BJ (cell line): ENCODE data around the gene TSEN34. TPM values are rescaled to one million over a fixed set of nuclear protein-coding genes. Genes with fewer than 3 reads are reported as not detected.
"Not testable (repeated sequence)": the region's sequence is repeated elsewhere in the genome, so short reads cannot be mapped to it uniquely, and the experiment has no call there.

Experiments used
- CTCF ChIA-PET: fragments of 350-600 bp; formaldehyde crosslinking; extraction: SDS; loops from one replicate; lab custom pipeline; 2021; ENCODE audit warnings: antibody characterized with exemption, inconsistent platforms; lab: Yijun Ruan, JAX
- POLR2A ChIA-PET: fragments of 300-600 bp; sonication (Branson Sonifier 250); formaldehyde crosslinking; extraction: SDS; loops from one replicate; lab custom pipeline; 2021; ENCODE audit warnings: antibody characterized with exemption; lab: Charles Lee
- DNase-seq: peaks from one replicate; pipeline ENCODE4 v3.0.0-alpha.2; 2011; ENCODE audit warnings: low read depth
- H3K27me3 ChIP-seq: 2 replicates; pipeline ENCODE4 v1.6.0; 2011; ENCODE audit warnings: low read length; ENCODE audit not compliant: control insufficient read depth, insufficient read depth
- H3K36me3 ChIP-seq: 2 replicates; pipeline ENCODE4 v1.5.1; 2011; ENCODE audit warnings: low read length; ENCODE audit not compliant: control insufficient read depth, insufficient read depth
- H3K4me3 ChIP-seq: 2 replicates; pipeline ENCODE4 v1.5.1; 2011; ENCODE audit warnings: low read depth, mild to moderate bottlenecking, control low read depth, low read length
- polyA plus RNA-seq: library from polyadenylated mRNA; depleted of rRNA; stranded (reverse); fragments of >200 nt; gene quantifications from 2 replicates; pipeline ENCODE4 v1.2.3, GENCODE V29; 2011
- TF ChIP-seq, protein P1 (sequence below): IDR thresholded peaks from 2 replicates; pipeline ENCODE4 v1.5.1; 2011; ENCODE audit warnings: low read depth, mild to moderate bottlenecking, control low read depth, inconsistent platforms, low read length, moderate library complexity; ENCODE audit not compliant: insufficient read depth

The TSEN34 gene
- polyA plus RNA-seq, 1 experiment = 53.9 TPM

DNA sequence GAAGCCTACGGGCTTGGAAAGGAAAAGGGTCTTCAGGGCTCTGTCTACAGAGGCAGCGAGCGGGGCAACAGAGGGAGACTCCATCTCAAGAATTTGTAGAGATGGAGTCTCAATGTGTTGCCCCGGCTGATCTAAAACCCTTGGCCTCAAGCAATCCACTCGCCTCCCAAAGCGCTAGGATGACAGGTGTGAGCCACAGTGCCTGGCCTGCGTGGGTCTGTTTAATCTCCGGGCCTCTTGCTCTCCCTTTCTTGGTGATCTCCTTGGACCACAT, 17.6 kb downstream of the TSEN34 start:
- CTCF ChIA-PET = no interaction called here
- peaks cover 21% of the 10 kb centered on the region for H3K36me3 ChIP-seq
- POLR2A ChIA-PET = no interaction called here
- H3K4me3 ChIP-seq = no peak overlapping the region
- no peak for DNase-seq
- no peaks in the 10 kb centered on the region for H3K27me3 ChIP-seq
- TF ChIP-seq, protein P1, sequence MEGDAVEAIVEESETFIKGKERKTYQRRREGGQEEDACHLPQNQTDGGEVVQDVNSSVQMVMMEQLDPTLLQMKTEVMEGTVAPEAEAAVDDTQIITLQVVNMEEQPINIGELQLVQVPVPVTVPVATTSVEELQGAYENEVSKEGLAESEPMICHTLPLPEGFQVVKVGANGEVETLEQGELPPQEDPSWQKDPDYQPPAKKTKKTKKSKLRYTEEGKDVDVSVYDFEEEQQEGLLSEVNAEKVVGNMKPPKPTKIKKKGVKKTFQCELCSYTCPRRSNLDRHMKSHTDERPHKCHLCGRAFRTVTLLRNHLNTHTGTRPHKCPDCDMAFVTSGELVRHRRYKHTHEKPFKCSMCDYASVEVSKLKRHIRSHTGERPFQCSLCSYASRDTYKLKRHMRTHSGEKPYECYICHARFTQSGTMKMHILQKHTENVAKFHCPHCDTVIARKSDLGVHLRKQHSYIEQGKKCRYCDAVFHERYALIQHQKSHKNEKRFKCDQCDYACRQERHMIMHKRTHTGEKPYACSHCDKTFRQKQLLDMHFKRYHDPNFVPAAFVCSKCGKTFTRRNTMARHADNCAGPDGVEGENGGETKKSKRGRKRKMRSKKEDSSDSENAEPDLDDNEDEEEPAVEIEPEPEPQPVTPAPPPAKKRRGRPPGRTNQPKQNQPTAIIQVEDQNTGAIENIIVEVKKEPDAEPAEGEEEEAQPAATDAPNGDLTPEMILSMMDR = no peak

DNA sequence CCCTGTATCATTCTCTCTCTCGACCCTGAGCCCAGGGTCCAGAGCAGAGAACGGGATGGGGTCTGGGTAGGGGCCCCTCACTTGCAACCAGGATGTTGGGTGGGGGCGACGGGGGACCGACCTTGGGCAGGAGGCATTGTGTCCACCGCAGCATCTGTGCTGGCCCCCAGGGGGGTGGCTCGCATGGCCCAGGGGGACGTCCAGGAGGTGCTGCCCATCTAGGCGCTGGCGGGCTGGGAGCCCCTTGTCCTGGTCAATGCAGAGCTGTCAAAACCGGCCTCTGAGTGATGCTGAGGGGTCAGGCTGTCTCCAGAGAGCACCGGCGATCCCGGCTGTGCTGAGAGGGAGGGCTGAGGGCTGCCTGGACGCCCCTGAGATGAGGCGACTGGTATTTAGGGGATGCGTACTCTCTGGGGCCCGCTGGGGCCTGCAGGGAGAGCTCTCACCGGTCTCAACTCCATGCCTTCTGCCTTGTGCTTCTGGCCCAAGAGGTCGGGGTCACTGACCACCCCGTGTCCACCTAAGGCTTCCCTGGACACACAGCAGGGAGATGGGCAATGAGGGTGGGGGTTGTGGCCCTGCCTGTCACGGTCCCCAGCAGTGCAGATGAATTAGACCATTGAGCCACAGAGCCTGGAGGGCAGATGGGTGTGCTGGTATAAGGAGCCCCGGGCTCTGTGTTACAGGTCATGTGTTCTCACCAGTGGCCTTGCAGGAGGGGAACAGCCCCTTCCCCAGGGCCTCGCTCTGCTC, 18.1 kb downstream of the TSEN34 start:
- Histone ChIP-seq H3K36me3 (peaks cover 21% of the 10 kb centered on the region), H3K4me3 (no peak overlapping the region), H3K27me3 (no peaks in the 10 kb centered on the region)
- no peak for DNase-seq
- TF ChIP-seq, protein P1 = no peak
- ChIA-PET CTCF (interaction anchor here (0.9 to 1.3 kb wide), 2 partner anchors 9 to 30 kb away, joined by 3 read pairs; no protein-coding TSS in a partner anchor), POLR2A (interaction anchor here (1.0 to 1.8 kb wide), 2 partner anchors 8 to 20 kb away, joined by 4 to 5 read pairs; partner anchors contain the start of gene MBOAT7)

DNA sequence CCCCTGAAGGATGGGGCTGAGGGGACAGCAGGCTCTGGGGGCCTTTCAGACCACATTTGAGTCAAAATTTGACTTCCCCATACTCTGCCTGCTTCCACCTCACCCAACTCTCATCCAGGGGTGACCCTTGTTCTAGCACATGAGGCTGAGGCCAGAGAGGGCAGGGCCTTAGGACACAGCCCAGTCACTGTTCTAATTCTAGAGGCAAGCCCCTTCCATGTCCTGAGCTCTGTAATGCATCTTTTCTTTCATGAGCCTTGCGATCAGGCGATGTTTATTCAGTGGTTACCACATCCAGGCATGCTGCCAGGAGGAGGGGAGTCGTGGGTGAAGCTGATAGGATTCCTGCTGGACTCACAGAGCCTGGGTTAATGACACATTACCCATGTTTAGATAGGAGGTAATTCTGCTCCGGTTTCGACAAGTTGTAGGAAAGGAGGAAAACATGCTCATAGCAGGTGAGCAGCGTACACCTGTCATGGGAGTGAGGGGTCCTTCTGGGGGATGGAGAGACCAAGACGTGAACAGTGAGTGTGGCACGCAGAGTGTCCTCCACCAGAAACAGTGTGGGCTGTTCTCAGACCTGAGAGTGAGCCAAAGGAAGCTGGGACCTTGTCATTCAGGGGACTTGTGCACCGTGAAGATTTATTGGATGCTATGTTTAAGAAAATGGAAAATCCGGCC, 18.8 kb downstream of the TSEN34 start:
- peaks cover 21% of the 10 kb centered on the region for H3K36me3 ChIP-seq
- ChIA-PET CTCF (interaction anchor here (0.9 to 1.5 kb wide), 3 partner anchors 10 to 30 kb away, joined by 3 read pairs; no protein-coding TSS in a partner anchor), POLR2A (interaction anchor here (0.7 to 1.8 kb wide), 4 partner anchors 9 to 78 kb away, joined by 3 to 5 read pairs (median 4); partner anchors contain the start of gene MBOAT7)
- DNase-seq = peak; percentile 87
- TF ChIP-seq, protein P1 = no peak
- no peak overlapping the region for H3K4me3 ChIP-seq
- no peaks in the 10 kb centered on the region for H3K27me3 ChIP-seq

DNA sequence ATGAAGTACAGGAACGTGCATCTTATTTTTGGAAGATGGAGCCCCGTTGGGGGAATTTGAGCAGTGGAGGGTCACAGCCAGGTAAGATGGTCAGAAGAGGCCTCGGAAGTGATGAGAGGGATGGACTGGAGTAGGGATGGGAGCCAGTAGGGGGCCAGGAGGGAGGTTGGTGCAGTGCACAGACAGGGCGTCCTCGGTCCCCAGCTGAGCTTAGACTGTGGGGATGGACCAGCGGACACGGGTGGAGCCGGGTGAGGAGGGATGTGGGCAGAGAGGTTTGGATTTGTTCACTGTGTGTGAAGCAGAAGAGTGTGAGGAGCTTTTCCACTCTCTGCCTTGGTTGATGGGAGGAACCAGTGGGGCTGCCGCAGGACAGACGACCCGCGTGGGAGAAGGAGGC, 20.1 kb downstream of the TSEN34 start:
- TF ChIP-seq, protein P1 = no peak
- Histone ChIP-seq H3K27me3 (no peaks in the 10 kb centered on the region), H3K4me3 (no peak overlapping the region), H3K36me3 (peaks cover 15% of the 10 kb centered on the region)
- POLR2A ChIA-PET = no interaction called here
- CTCF ChIA-PET = interaction anchor here (1.4 to 1.5 kb wide), 2 partner anchors 18 to 55 kb away, joined by 3 read pairs; no protein-coding TSS in a partner anchor
- DNase-seq = no peak

DNA sequence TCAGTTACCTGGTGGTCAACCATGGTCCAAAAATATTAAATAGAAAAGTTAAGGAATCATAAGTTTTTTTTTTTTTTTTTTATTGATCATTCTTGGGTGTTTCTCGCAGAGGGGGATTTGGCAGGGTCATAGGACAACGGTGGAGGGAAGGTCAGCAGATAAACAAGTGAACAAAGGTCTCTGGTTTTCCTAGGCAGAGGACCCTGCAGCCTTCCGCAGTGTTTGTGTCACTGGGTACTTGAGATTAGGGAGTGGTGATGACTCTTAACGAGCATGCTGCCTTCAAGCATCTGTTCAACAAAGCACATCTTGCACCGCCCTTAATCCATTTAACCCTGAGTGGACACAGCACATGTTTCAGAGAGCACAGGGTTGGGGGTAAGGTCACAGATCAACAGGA, 23.1 kb downstream of the TSEN34 start:
- POLR2A ChIA-PET, CTCF ChIA-PET: not testable (repeated sequence)

DNA sequence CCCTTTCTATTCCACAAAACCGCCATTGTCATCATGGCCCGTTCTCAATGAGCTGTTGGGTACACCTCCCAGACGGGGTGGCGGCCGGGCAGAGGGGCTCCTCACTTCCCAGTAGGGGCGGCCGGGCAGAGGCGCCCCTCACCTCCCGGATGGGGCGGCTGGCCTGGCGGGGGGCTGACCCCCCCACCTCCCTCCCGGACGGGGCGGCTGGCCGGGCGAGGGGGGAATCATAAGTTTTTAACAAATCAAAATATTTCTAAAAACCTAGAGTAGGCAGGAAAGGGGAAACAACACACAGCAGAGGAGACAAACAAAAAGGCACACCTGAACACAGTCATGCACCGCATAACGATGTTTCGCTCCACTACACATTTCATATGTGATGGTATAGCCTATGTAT, 23.6 kb downstream of the TSEN34 start:
- POLR2A ChIA-PET, CTCF ChIA-PET, H3K27me3 ChIP-seq, H3K4me3 ChIP-seq, H3K36me3 ChIP-seq, DNase-seq: not testable (repeated sequence)

More for the DNA sequence above, 23.1 kb downstream of the TSEN34 start:
- H3K27me3 ChIP-seq, H3K36me3 ChIP-seq, DNase-seq, H3K4me3 ChIP-seq: not testable (repeated sequence)
